ENCODE data around the gene RCSD1. TPM values are rescaled to one million over a fixed set of nuclear protein-coding genes. Genes with fewer than 3 reads are reported as not detected.

RCSD1 gene
- polyA plus RNA-seq, 1 donor, result 7.4 TPM

- no peak for DNase-seq
- peaks cover 7% of the 10 kb centered on the region for H3K9me3 ChIP-seq (ENCODE audit: control insufficient read depth, low read depth, low read length)
- H3K4me1 ChIP-seq (ENCODE audit: control insufficient read depth, insufficient read depth, low read length), result no peaks in the 10 kb centered on the region
- no peaks in the 10 kb centered on the region for H3K36me3 ChIP-seq (ENCODE audit: control insufficient read depth, insufficient read depth, low read length)
- H3K27ac ChIP-seq (ENCODE audit: low read length), result no peak overlapping the region
- H3K4me3 ChIP-seq (ENCODE audit: low read length), result no peak overlapping the region
- no peaks in the 10 kb centered on the region for H3K27me3 ChIP-seq (ENCODE audit: control insufficient read depth, insufficient read depth, low read length)
- WGBS (ENCODE audit: insufficient coverage, low lambda C conversion rate), result no CpG with 5 or more reads among the region's 8 CpGs
Measured at GRCh38 chr1:167617153-167618147, 12.6 kb upstream of the RCSD1 start.

- no peaks in the 10 kb centered on the region for H3K27me3 ChIP-seq (ENCODE audit: control insufficient read depth, insufficient read depth, low read length)
- H3K27ac ChIP-seq (ENCODE audit: low read length), result no peak overlapping the region
Measured at GRCh38 chr1:167618366-167618765, 11.7 kb upstream of the RCSD1 start.

GRCh38 chr1:167618789-167619188 is 11.2 kb upstream of the RCSD1 start:
- Histone ChIP-seq H3K4me1 (ENCODE audit: control insufficient read depth, insufficient read depth, low read length) (no peaks in the 10 kb centered on the region), H3K36me3 (ENCODE audit: control insufficient read depth, insufficient read depth, low read length) (no peaks in the 10 kb centered on the region), H3K9me3 (ENCODE audit: control insufficient read depth, low read depth, low read length) (peaks cover 7% of the 10 kb centered on the region), H3K4me3 (ENCODE audit: low read length) (no peak overlapping the region), H3K27me3 (ENCODE audit: control insufficient read depth, insufficient read depth, low read length) (no peaks in the 10 kb centered on the region), H3K27ac (ENCODE audit: low read length) (no peak overlapping the region)
- WGBS (ENCODE audit: insufficient coverage, low lambda C conversion rate), result 88% methylated on average over 1 of the region's 3 CpGs
- DNase-seq, result no peak

More at GRCh38 chr1:167618366-167618765, 11.7 kb upstream of the RCSD1 start:
- Histone ChIP-seq H3K9me3 (ENCODE audit: control insufficient read depth, low read depth, low read length) (peaks cover 7% of the 10 kb centered on the region), H3K36me3 (ENCODE audit: control insufficient read depth, insufficient read depth, low read length) (no peaks in the 10 kb centered on the region), H3K4me3 (ENCODE audit: low read length) (no peak overlapping the region), H3K4me1 (ENCODE audit: control insufficient read depth, insufficient read depth, low read length) (no peaks in the 10 kb centered on the region)
- no CpG with 5 or more reads among the region's 13 CpGs for WGBS (ENCODE audit: insufficient coverage, low lambda C conversion rate)
- no peak for DNase-seq

- Histone ChIP-seq H3K27ac (ENCODE audit: low read length) (no peak overlapping the region), H3K36me3 (ENCODE audit: control insufficient read depth, insufficient read depth, low read length) (no peaks in the 10 kb centered on the region), H3K4me3 (ENCODE audit: low read length) (no peak overlapping the region), H3K27me3 (ENCODE audit: control insufficient read depth, insufficient read depth, low read length) (no peaks in the 10 kb centered on the region), H3K9me3 (ENCODE audit: control insufficient read depth, low read depth, low read length) (peaks cover 11% of the 10 kb centered on the region), H3K4me1 (ENCODE audit: control insufficient read depth, insufficient read depth, low read length) (no peaks in the 10 kb centered on the region)
- WGBS (ENCODE audit: insufficient coverage, low lambda C conversion rate), result 33% methylated on average over 1 of the region's 5 CpGs
- DNase-seq, result no peak
Measured at GRCh38 chr1:167620002-167620401, 10.0 kb upstream of the RCSD1 start.

- Histone ChIP-seq H3K4me1 (ENCODE audit: control insufficient read depth, insufficient read depth, low read length) (no peaks in the 10 kb centered on the region), H3K9me3 (ENCODE audit: control insufficient read depth, low read depth, low read length) (peaks cover 4% of the 10 kb centered on the region), H3K36me3 (ENCODE audit: control insufficient read depth, insufficient read depth, low read length) (no peaks in the 10 kb centered on the region), H3K27me3 (ENCODE audit: control insufficient read depth, insufficient read depth, low read length) (no peaks in the 10 kb centered on the region), H3K27ac (ENCODE audit: low read length) (no peak overlapping the region), H3K4me3 (ENCODE audit: low read length) (no peak overlapping the region)
- DNase-seq, result no peak
- WGBS (ENCODE audit: insufficient coverage, low lambda C conversion rate), result no CpG with 5 or more reads among the region's 4 CpGs
Measured at GRCh38 chr1:167621780-167622313, 8.2 kb upstream of the RCSD1 start.

- Histone ChIP-seq H3K4me1 (ENCODE audit: control insufficient read depth, insufficient read depth, low read length) (peaks cover 8% of the 10 kb centered on the region), H3K27me3 (ENCODE audit: control insufficient read depth, insufficient read depth, low read length) (peaks cover 13% of the 10 kb centered on the region), H3K27ac (ENCODE audit: low read length) (no peak overlapping the region), H3K9me3 (ENCODE audit: control insufficient read depth, low read depth, low read length) (peaks cover 4% of the 10 kb centered on the region), H3K36me3 (ENCODE audit: control insufficient read depth, insufficient read depth, low read length) (no peaks in the 10 kb centered on the region), H3K4me3 (ENCODE audit: low read length) (no peak overlapping the region)
- 100% methylated on average over 1 of the region's 3 CpGs for WGBS (ENCODE audit: insufficient coverage, low lambda C conversion rate)
- DNase-seq, result no peak
Measured at GRCh38 chr1:167623951-167624350, 6.1 kb upstream of the RCSD1 start.

- peaks cover 12% of the 10 kb centered on the region for H3K4me1 ChIP-seq (ENCODE audit: control insufficient read depth, insufficient read depth, low read length)
- H3K27me3 ChIP-seq (ENCODE audit: control insufficient read depth, insufficient read depth, low read length), result peaks cover 24% of the 10 kb centered on the region
- H3K4me3 ChIP-seq (ENCODE audit: low read length), result no peak overlapping the region
- H3K9me3 ChIP-seq (ENCODE audit: control insufficient read depth, low read depth, low read length), result peaks cover 5% of the 10 kb centered on the region
- DNase-seq, result no peak
- H3K36me3 ChIP-seq (ENCODE audit: control insufficient read depth, insufficient read depth, low read length), result no peaks in the 10 kb centered on the region
- no peak overlapping the region for H3K27ac ChIP-seq (ENCODE audit: low read length)
- WGBS (ENCODE audit: insufficient coverage, low lambda C conversion rate), result 100% methylated on average over 1 of the region's 2 CpGs
Measured at GRCh38 chr1:167625040-167625823, 4.8 kb upstream of the RCSD1 start.

- Histone ChIP-seq H3K27ac (ENCODE audit: low read length) (no peak overlapping the region), H3K9me3 (ENCODE audit: control insufficient read depth, low read depth, low read length) (peaks cover 6% of the 10 kb centered on the region), H3K27me3 (ENCODE audit: control insufficient read depth, insufficient read depth, low read length) (peaks cover 44% of the 10 kb centered on the region), H3K4me3 (ENCODE audit: low read length) (no peak overlapping the region), H3K4me1 (ENCODE audit: control insufficient read depth, insufficient read depth, low read length) (peaks cover 15% of the 10 kb centered on the region), H3K36me3 (ENCODE audit: control insufficient read depth, insufficient read depth, low read length) (no peaks in the 10 kb centered on the region)
- no peak for DNase-seq
- no CpG with 5 or more reads among the region's 3 CpGs for WGBS (ENCODE audit: insufficient coverage, low lambda C conversion rate)
Measured at GRCh38 chr1:167627615-167627864, 2.5 kb upstream of the RCSD1 start.

- DNase-seq, result peak in 1 of 2 donors; percentile 38
- Histone ChIP-seq H3K4me1 (ENCODE audit: control insufficient read depth, insufficient read depth, low read length) (peaks cover 15% of the 10 kb centered on the region), H3K4me3 (ENCODE audit: low read length) (no peak overlapping the region), H3K9me3 (ENCODE audit: control insufficient read depth, low read depth, low read length) (peaks cover 6% of the 10 kb centered on the region), H3K27ac (ENCODE audit: low read length) (no peak overlapping the region), H3K36me3 (ENCODE audit: control insufficient read depth, insufficient read depth, low read length) (no peaks in the 10 kb centered on the region), H3K27me3 (ENCODE audit: control insufficient read depth, insufficient read depth, low read length) (peaks cover 44% of the 10 kb centered on the region)
- no CpG with 5 or more reads among the region's 10 CpGs for WGBS (ENCODE audit: insufficient coverage, low lambda C conversion rate)
Measured at GRCh38 chr1:167627865-167628641, 2.0 kb upstream of the RCSD1 start.

Data from large intestine (tissue), 3 donors.